ENCODE data around the gene TACC2. TPM values are rescaled to one million over a fixed set of nuclear protein-coding genes. Genes with fewer than 3 reads are reported as not detected.

The TACC2 gene
- total RNA-seq, 4 donors from 2014 or later: 31.0 to 52.5 (median 42.2) TPM

DNA sequence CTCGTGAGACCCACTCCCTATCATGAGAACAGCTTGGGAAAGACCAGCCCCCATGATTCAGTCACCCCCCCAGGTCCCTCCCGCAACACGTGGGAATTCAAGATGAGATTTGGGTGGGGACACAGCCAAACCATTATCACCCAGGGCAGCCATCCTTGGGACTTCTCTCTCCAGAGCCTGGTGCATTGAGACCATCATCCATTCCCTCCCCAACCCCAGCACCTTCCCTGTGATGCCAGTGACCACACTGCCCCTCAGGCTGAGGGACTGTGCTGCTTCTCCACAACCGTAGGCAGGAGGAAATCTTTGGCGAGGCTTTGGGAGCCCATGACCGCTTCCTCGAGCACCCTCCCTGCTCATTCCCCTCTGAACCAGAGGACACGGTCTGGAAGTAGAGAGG lies 64.4 kb downstream of the TACC2 start:
- Histone ChIP-seq H3K36me3 (no peaks in the 10 kb centered on the region), H3K4me3 (no peak overlapping the region), H3K4me1 (peaks cover 0 to 22% (median 13%) of the 10 kb centered on the region in 4 donors), H3K27ac (peak overlapping the region in 1 of 4 donors; percentile 71), H3K9me3 (no peaks in the 10 kb centered on the region), H3K27me3 (no peaks in the 10 kb centered on the region)
- 87 to 92% methylated on average over 7 to 8 of the region's 8 CpGs for WGBS, 2 donors
- no peak for DNase-seq (ENCODE audit: low spot score in 2 of 2)
- TF ChIP-seq POLR2A (IDR thresholded peaks at IDR 0.05) (no peak), EP300 (IDR thresholded peaks at IDR 0.05) (no peak)
- TF ChIP-seq, protein P1, sequence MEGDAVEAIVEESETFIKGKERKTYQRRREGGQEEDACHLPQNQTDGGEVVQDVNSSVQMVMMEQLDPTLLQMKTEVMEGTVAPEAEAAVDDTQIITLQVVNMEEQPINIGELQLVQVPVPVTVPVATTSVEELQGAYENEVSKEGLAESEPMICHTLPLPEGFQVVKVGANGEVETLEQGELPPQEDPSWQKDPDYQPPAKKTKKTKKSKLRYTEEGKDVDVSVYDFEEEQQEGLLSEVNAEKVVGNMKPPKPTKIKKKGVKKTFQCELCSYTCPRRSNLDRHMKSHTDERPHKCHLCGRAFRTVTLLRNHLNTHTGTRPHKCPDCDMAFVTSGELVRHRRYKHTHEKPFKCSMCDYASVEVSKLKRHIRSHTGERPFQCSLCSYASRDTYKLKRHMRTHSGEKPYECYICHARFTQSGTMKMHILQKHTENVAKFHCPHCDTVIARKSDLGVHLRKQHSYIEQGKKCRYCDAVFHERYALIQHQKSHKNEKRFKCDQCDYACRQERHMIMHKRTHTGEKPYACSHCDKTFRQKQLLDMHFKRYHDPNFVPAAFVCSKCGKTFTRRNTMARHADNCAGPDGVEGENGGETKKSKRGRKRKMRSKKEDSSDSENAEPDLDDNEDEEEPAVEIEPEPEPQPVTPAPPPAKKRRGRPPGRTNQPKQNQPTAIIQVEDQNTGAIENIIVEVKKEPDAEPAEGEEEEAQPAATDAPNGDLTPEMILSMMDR (IDR thresholded peaks at IDR 0.05): no peak

DNA sequence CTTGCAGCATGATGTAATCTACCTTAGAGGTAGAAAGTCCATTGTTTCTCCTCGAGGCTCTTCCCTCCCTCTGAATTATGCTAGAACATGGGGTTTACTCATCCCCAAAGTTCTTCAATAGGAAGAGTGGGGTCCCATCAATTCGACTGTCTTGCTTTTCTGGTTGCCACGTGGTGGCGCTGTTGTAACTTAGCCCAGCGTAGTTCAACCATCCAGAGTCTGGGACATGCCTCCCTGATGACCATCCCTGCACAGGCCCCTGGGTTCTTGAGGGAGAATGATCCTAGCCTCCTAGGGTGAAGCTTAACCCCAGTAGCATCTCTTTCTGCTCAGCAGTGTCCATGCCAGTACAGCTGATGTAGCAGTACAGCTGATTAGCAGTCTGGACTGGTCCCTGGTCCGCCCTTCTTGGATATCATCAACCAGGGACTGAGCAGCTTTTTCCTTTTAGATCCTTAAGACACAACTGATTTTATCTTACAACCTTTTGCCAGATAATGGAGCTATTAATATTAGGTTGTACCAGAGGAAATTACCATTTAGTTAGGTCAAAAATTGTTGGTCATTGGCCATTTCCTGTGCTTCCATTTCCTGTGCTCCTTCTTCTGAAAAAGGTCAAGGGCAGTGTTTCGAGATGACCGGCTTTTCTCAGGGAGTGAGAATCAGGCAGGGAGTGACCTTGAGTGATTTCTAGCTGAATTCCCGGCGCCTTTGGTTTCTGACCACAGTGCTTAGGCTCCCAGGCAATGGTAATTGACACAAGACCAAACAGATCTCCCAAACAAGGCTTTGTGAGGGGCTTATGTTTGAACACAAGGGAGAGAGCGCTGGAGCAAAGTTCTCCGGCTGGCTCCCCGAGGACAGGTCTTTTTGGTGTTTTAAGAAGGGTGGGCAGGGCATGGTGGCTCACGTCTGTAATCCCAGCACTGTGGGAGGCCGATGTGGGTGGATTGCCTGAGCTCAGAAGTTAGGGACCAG lies 65.4 kb downstream of the TACC2 start:
- no peaks in the 10 kb centered on the region for H3K9me3 ChIP-seq
- peak overlapping the region; percentile 39 to 75 (median 56) for H3K27ac ChIP-seq
- H3K36me3 ChIP-seq: no peaks in the 10 kb centered on the region
- 43 to 44% methylated on average over 15 of the region's 15 CpGs for WGBS, 2 donors
- H3K4me1 ChIP-seq: peaks cover 0 to 22% (median 13%) of the 10 kb centered on the region in 4 donors
- TF ChIP-seq EP300 (IDR thresholded peaks at IDR 0.05) (peak in 1 of 2 donors; percentile 30), POLR2A (IDR thresholded peaks at IDR 0.05) (no peak)
- TF ChIP-seq, protein P1 (IDR thresholded peaks at IDR 0.05): peak; percentile 45 to 77 (median 47)
- DNase-seq (ENCODE audit: low spot score in 2 of 2): peak; percentile 53 to 59
- H3K27me3 ChIP-seq: no peaks in the 10 kb centered on the region
- H3K4me3 ChIP-seq: no peak overlapping the region

DNA sequence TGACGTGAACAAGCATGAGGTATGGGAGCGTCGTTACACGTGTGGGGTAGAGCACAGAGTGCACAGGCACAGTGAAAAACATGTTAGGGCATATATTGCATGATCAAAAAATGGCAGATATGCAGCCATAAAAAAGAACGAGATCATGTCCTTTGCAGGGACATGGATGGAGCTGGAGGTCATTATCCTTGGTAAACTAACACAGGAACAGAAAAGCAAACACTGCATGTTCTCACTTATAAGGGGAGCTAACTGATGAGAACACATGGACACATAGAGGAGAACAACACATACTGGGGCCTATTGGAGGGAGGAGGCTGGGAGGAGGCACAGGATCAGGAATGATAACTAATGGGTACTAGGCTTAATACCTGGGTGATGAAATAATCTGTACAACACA lies 66.3 kb downstream of the TACC2 start:
- Histone ChIP-seq H3K36me3 (no peaks in the 10 kb centered on the region), H3K4me1 (peaks cover 0 to 22% (median 13%) of the 10 kb centered on the region in 4 donors), H3K27ac (peak overlapping the region in 1 of 4 donors; percentile 71), H3K27me3 (no peaks in the 10 kb centered on the region), H3K9me3 (no peaks in the 10 kb centered on the region), H3K4me3 (no peak overlapping the region)
- DNase-seq (ENCODE audit: low spot score in 2 of 2): no peak
- TF ChIP-seq EP300 (IDR thresholded peaks at IDR 0.05) (no peak), POLR2A (IDR thresholded peaks at IDR 0.05) (no peak)
- TF ChIP-seq, protein P1 (IDR thresholded peaks at IDR 0.05): no peak
- WGBS, 2 donors: 91 to 96% methylated on average over 5 of the region's 5 CpGs

DNA sequence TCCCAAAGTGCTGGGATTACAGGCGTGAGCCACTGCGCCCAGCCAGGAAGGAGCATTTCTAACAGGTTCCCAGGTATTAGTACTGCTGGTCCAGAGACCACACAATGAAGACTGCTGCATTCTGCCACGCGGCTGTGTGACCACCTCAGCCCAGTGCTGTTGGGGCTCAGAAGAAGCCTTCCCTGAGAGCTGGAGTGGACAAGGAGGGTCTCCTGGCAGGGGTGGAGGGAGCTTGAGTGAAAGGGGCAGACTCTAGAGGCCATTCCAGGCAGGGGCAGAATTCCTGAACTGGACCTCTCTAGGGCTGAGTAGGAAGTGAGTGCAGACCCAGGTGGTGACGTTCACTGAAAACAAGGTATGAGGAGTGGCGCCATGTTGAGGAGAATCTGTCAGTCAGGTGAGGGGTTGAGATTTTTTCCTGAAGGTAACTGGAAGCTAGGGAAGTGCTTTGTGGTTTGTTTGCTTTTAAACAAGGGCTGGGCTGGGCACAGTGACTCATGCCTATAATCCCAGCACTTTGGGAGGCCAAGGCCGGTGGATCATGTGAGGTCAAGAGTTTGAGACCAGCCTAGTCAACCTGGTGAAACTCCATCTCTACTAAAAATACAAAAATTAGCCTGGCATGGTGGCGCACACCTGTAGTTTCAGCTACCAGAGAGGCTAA lies 67.6 kb downstream of the TACC2 start:
- H3K4me1 ChIP-seq: peaks cover 0 to 16% (median 8%) of the 10 kb centered on the region in 4 donors
- 94 to 95% methylated on average over 8 of the region's 8 CpGs for WGBS, 2 donors
- H3K36me3 ChIP-seq: no peaks in the 10 kb centered on the region
- no peaks in the 10 kb centered on the region for H3K27me3 ChIP-seq
- H3K4me3 ChIP-seq: no peak overlapping the region
- no peak overlapping the region for H3K27ac ChIP-seq
- no peak for DNase-seq (ENCODE audit: low spot score in 2 of 2)
- TF ChIP-seq POLR2A (IDR thresholded peaks at IDR 0.05) (no peak), EP300 (IDR thresholded peaks at IDR 0.05) (no peak)
- TF ChIP-seq, protein P1 (IDR thresholded peaks at IDR 0.05): no peak
- no peaks in the 10 kb centered on the region for H3K9me3 ChIP-seq

Data from tibial nerve (tissue), 4 donors.